ENCODE data around the gene ZNF407. TPM values are rescaled to one million over a fixed set of nuclear protein-coding genes. Genes with fewer than 3 reads are reported as not detected.
A peak's percentile ranks its signal among the peaks of the same experiment; 100 is the strongest.

The ZNF407 gene
- total and polyA plus RNA-seq, 9 donors: 5.3 to 22.3 (median 18.7) TPM

DNA sequence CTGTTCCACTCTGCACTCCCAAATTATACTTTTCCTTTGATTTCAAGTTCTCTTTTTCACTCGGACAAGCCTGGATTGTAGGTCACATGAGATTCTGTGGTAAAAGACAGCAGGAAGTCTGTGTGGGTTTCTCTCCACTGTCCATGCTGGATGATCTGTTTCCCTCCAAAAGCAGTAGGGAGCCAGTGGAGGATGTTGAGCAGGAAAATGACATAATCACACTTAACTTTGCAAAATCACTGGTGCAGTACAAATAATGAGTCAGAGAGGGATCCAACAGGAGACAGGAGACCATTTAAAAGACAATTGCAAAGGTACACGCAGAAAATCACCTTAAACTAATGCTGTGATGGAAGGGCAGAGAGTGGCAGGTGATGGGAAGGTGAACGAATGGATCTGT, 301.3 kb downstream of the ZNF407 start:
- H3K4me3 ChIP-seq: no peak overlapping the region
- no peak for DNase-seq
- intact Hi-C loops (cut with DNase I): no loop called here
- H3K27ac ChIP-seq: no peak overlapping the region
- H3K9me3 ChIP-seq: no peaks in the 10 kb centered on the region
- H3K36me3 ChIP-seq: no peaks in the 10 kb centered on the region
- H3K27me3 ChIP-seq: no peaks in the 10 kb centered on the region
- TF ChIP-seq EP300 (IDR thresholded peaks at IDR 0.05) (no peak), POLR2A (IDR thresholded peaks at IDR 0.05) (no peak)
- TF ChIP-seq, protein P1, sequence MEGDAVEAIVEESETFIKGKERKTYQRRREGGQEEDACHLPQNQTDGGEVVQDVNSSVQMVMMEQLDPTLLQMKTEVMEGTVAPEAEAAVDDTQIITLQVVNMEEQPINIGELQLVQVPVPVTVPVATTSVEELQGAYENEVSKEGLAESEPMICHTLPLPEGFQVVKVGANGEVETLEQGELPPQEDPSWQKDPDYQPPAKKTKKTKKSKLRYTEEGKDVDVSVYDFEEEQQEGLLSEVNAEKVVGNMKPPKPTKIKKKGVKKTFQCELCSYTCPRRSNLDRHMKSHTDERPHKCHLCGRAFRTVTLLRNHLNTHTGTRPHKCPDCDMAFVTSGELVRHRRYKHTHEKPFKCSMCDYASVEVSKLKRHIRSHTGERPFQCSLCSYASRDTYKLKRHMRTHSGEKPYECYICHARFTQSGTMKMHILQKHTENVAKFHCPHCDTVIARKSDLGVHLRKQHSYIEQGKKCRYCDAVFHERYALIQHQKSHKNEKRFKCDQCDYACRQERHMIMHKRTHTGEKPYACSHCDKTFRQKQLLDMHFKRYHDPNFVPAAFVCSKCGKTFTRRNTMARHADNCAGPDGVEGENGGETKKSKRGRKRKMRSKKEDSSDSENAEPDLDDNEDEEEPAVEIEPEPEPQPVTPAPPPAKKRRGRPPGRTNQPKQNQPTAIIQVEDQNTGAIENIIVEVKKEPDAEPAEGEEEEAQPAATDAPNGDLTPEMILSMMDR (IDR thresholded peaks at IDR 0.05): no peak
- peaks cover 10% of the 10 kb centered on the region for H3K4me1 ChIP-seq (ENCODE audit: insufficient read depth)
- 50 to 65% (median 62%) methylated on average over 3 of the region's 3 CpGs for WGBS, 3 donors

DNA sequence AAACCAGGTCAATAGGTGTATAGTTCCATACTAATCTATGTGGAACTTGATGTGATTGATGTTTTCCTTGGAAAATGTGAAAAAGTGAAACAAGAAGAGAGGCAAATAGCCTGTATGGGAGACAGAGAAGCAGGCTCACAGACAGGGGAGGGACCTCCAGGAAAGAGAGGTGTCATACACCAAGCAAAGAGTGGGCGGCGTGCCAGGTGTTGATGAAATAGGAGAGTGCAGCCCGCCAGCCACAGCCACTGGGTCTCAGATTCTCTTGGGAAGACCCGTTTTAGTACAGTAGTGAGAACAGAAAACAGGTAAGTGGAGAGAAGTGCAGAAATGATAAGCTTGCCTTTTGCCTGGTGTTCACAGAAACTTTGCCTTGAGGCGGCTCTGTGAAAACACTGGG, 301.9 kb downstream of the ZNF407 start:
- WGBS, 3 donors: 92 to 94% (median 93%) methylated on average over 5 of the region's 5 CpGs
- TF ChIP-seq EP300 (IDR thresholded peaks at IDR 0.05) (no peak), POLR2A (IDR thresholded peaks at IDR 0.05) (no peak)
- TF ChIP-seq, protein P1 (IDR thresholded peaks at IDR 0.05): no peak
- H3K4me3 ChIP-seq: no peak overlapping the region
- H3K36me3 ChIP-seq: no peaks in the 10 kb centered on the region
- no peaks in the 10 kb centered on the region for H3K27me3 ChIP-seq
- H3K9me3 ChIP-seq: no peaks in the 10 kb centered on the region
- H3K4me1 ChIP-seq (ENCODE audit: insufficient read depth): peaks cover 10% of the 10 kb centered on the region
- DNase-seq: peak; percentile 22 to 61 (median 41)
- no peak overlapping the region for H3K27ac ChIP-seq
- intact Hi-C loops (cut with DNase I): no loop called here

DNA sequence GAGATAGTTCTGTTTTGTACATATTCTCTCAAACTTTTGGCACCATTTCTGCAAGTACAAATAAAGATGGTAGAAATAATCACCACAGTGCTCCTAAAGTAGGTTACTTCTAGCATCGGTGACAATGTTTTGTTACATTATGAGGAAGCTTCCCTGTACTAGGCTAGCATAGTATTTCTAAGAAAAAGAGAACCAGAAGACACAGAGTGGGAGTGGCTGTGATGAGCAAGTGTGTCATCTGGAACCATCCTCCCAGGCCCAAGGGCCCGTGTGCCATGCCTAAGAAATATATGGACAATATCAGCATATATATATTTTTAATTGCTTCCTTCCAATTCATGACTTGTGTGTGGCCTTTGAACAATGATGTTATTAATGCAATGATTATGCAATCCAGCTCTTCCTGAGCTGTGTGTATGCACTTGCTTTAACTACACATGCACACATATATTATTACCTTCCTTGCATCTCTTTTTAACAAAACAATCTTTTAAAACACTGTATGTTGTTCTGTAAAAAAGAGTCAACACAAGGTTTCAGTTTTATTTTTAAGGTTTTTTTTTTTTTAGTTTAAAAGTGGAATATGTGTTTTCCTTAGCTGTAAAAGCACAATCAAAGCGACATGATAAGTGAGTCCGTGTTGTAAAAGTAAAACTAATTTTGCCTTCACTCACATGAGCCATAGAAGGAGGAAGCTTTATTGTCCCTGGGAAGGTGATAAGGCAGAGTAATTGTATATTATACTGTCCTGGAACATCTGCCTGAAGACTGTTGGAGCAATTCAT, 303.9 kb downstream of the ZNF407 start:
- no peak for TF ChIP-seq EP300 (IDR thresholded peaks at IDR 0.05)
- no peak for TF ChIP-seq POLR2A (IDR thresholded peaks at IDR 0.05)
- TF ChIP-seq, protein P1 (IDR thresholded peaks at IDR 0.05): no peak

DNA sequence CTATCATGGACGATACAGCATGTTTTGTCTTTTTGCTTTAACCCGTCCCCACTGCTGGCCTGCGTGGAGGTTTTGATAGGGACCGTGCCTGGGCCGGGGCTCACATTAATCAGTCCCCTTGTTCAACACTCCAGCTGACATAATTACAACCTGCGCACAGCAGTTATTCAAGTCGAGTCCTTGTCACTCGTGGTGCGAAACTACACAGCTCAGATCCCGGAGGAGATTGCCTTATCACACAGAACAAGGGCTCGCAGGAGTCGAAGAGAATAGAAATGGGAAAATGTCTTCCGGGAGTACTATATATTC, 304.4 kb downstream of the ZNF407 start:
- Histone ChIP-seq H3K27me3 (no peaks in the 10 kb centered on the region), H3K4me1 (ENCODE audit: insufficient read depth) (peaks cover 10% of the 10 kb centered on the region), H3K27ac (no peak overlapping the region), H3K36me3 (no peaks in the 10 kb centered on the region), H3K4me3 (no peak overlapping the region), H3K9me3 (no peaks in the 10 kb centered on the region)
- DNase-seq: no peak
- 32 to 48% (median 38%) methylated on average over 13 of the region's 13 CpGs for WGBS, 3 donors
- TF ChIP-seq EP300 (IDR thresholded peaks at IDR 0.05) (no peak), POLR2A (IDR thresholded peaks at IDR 0.05) (no peak)
- TF ChIP-seq, protein P1 (IDR thresholded peaks at IDR 0.05): no peak
- intact Hi-C loops (cut with DNase I): no loop called here

More for the DNA sequence above, 303.9 kb downstream of the ZNF407 start:
- Histone ChIP-seq H3K27ac (no peak overlapping the region), H3K4me1 (ENCODE audit: insufficient read depth) (peaks cover 10% of the 10 kb centered on the region), H3K4me3 (no peak overlapping the region), H3K27me3 (no peaks in the 10 kb centered on the region), H3K36me3 (no peaks in the 10 kb centered on the region), H3K9me3 (no peaks in the 10 kb centered on the region)
- intact Hi-C loops (cut with DNase I): no loop called here
- DNase-seq: no peak
- WGBS, 3 donors: 41 to 62% (median 52%) methylated on average over 4 of the region's 4 CpGs
